Activated CD4-positive, alpha-beta T cell treated with anti-CD3 and anti-CD28 coated beads, Interleukin-2, amount 10 ng/mL, durations not matched to agents 24 days and 14 days (primary cell): ENCODE measurements around the gene SNX9. TPM values are rescaled to one million over a fixed set of nuclear protein-coding genes. Genes with fewer than 3 reads are reported as not detected.
"Not testable (repeated sequence)": the region's sequence is repeated elsewhere in the genome, so short reads cannot be mapped to it uniquely, and the experiment has no call there.

Experiments
- DNase-seq: peaks from one replicate; pipeline ENCODE4 v3.0.0; 2022
- H3K27ac Mint-ChIP-seq: one replicate; pipeline ENCODE4 v1.8.0; 2022; ENCODE audit warnings: mild to moderate bottlenecking, mixed read lengths
- H3K27me3 Mint-ChIP-seq: one replicate; pipeline ENCODE4 v1.8.0; 2022; ENCODE audit warnings: mixed read lengths
- H3K36me3 Mint-ChIP-seq: one replicate; pipeline ENCODE4 v1.8.0; 2022; ENCODE audit warnings: low read depth, mild to moderate bottlenecking, mixed read lengths
- H3K4me1 Mint-ChIP-seq: one replicate; pipeline ENCODE4 v1.8.0; 2021; ENCODE audit warnings: mixed read lengths
- H3K4me3 Mint-ChIP-seq: one replicate; pipeline ENCODE4 v1.8.0; 2022; ENCODE audit warnings: mild to moderate bottlenecking, moderate library complexity, mixed read lengths
- H3K9me3 Mint-ChIP-seq: one replicate; pipeline ENCODE4 v1.8.0; 2021; ENCODE audit warnings: mixed read lengths
- intact Hi-C: fragments of 100-400 bp; cut with micrococcal nuclease; formaldehyde crosslinking; loops from one replicate; pipeline ENCODE4 v1.15.1; 2023
- total RNA-seq: library from RNA; stranded (reverse); gene quantifications from 2 replicates; pipeline ENCODE4 v1.2.3, GENCODE V29; 2022

Gene SNX9
- total RNA-seq, 1 donor from 2014 or later: 34.0 TPM

DNA sequence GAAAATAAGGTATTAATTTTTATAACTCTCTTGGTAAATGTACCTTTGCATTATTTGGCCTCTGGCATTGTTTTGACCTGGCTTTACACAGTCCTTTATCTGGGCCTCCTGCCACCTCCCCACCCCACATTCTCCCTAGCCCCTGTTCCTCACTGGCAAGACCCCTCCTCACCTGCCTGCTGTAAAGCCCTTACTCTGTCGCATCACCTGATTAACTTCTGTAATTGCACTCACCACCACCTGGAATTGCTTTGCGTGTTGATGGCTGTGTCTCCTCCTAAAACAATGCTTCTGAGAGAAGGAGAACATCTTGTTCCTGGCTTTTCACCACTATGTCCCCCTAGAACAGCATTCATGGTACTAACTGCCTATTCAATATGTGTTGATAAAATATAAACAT lies 24.8 kb downstream of the SNX9 start:
- H3K27ac Mint-ChIP-seq: no peak overlapping the region
- peaks cover 2% of the 10 kb centered on the region for H3K9me3 Mint-ChIP-seq
- no peaks in the 10 kb centered on the region for H3K27me3 Mint-ChIP-seq
- peaks cover 38% of the 10 kb centered on the region for H3K4me1 Mint-ChIP-seq
- intact Hi-C loops: loop anchor here (2.0 kb wide), 1 partner anchor 15 kb away; no protein-coding TSS in a partner anchor
- DNase-seq: no peak
- peaks cover 21% of the 10 kb centered on the region for H3K36me3 Mint-ChIP-seq
- H3K4me3 Mint-ChIP-seq: no peak overlapping the region

DNA sequence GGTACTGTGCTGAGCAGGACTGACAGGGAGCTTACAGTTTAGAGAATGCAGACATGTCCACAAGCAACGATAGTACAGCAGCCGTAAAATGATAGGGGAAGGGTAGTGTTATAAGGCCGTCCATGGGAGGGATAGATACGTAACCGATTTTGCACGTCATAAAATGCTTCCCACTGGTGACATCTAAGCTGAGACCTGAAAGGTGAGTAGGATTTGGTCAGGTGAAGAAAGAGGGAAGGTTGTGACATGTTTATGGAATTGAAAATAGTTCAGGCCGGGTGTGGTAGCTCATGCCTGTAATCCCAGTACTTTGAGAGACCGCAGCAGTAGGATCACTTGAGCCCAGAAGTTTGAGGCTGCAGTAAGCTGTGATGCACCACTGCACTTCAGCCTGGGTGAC lies 25.6 kb downstream of the SNX9 start:
- no peak overlapping the region for H3K27ac Mint-ChIP-seq
- H3K36me3 Mint-ChIP-seq: peaks cover 28% of the 10 kb centered on the region
- intact Hi-C loops: no loop called here
- H3K27me3 Mint-ChIP-seq: no peaks in the 10 kb centered on the region
- DNase-seq: no peak
- H3K4me1 Mint-ChIP-seq: peaks cover 43% of the 10 kb centered on the region
- H3K4me3 Mint-ChIP-seq: no peak overlapping the region
- H3K9me3 Mint-ChIP-seq: peaks cover 8% of the 10 kb centered on the region

DNA sequence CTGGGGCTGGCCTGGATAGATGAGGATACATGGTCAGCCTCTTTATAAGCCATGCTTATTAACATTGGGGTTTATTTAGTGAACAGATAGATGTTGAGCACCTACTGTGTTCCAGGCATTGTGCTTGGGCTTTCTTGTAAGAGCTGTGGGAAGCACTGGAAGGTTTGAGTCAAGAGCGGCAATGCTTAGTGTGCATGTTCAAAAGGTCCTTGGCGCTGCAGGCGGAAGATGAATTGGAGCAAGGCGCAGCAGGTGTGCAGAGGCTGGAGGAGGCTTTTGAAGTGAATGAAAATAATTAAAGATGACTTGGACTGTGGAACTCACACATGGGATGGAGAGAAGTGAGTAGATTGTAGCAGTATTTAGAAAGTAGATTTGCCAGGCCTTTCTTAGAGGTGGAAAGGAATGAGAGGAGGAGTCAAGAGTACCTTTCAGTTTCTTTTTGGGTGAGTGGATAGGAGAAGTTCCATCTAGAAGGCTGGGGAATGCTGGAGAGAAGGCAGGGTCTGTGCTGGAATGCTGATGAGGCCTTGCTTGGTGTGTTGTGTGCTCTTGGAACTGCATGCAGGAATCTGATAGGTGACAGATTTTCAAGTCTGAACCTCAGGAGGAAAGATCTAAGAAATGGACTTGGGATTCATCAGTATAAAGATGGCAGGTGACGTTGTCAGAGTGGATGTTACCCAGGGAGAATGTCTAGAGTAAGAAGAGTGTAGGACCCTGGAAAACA lies 26.4 kb downstream of the SNX9 start:
- peaks cover 8% of the 10 kb centered on the region for H3K9me3 Mint-ChIP-seq
- peak overlapping the region; percentile 6 for H3K4me3 Mint-ChIP-seq
- H3K36me3 Mint-ChIP-seq: peaks cover 28% of the 10 kb centered on the region
- intact Hi-C loops: no loop called here
- no peak overlapping the region for H3K27ac Mint-ChIP-seq
- DNase-seq: no peak
- H3K27me3 Mint-ChIP-seq: no peaks in the 10 kb centered on the region
- peaks cover 43% of the 10 kb centered on the region for H3K4me1 Mint-ChIP-seq

DNA sequence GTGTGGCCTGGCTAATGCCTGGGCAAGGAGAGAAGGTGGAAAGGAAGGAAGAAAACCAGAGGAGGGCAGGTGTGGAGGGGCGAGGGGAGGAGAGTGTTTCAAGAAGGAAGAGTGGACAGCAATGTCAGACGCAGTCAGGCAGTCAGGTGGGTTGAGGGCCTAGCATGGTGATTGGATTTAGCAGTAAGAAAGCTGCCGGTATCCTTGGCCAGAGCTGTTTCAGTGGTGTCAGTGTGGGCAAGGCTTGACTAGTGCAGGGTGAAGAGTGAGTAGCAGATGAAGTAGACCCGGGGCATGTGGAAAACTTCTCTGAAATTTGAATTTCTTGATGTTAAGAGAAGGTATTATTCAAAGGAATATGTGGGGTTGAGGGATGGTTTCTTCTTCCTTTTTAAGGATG lies 27.0 kb downstream of the SNX9 start:
- no peaks in the 10 kb centered on the region for H3K27me3 Mint-ChIP-seq
- peaks cover 30% of the 10 kb centered on the region for H3K36me3 Mint-ChIP-seq
- peak overlapping the region; percentile 6 for H3K4me3 Mint-ChIP-seq
- peaks cover 45% of the 10 kb centered on the region for H3K4me1 Mint-ChIP-seq
- H3K27ac Mint-ChIP-seq: no peak overlapping the region
- DNase-seq: no peak
- H3K9me3 Mint-ChIP-seq: peaks cover 13% of the 10 kb centered on the region
- intact Hi-C loops: no loop called here

DNA sequence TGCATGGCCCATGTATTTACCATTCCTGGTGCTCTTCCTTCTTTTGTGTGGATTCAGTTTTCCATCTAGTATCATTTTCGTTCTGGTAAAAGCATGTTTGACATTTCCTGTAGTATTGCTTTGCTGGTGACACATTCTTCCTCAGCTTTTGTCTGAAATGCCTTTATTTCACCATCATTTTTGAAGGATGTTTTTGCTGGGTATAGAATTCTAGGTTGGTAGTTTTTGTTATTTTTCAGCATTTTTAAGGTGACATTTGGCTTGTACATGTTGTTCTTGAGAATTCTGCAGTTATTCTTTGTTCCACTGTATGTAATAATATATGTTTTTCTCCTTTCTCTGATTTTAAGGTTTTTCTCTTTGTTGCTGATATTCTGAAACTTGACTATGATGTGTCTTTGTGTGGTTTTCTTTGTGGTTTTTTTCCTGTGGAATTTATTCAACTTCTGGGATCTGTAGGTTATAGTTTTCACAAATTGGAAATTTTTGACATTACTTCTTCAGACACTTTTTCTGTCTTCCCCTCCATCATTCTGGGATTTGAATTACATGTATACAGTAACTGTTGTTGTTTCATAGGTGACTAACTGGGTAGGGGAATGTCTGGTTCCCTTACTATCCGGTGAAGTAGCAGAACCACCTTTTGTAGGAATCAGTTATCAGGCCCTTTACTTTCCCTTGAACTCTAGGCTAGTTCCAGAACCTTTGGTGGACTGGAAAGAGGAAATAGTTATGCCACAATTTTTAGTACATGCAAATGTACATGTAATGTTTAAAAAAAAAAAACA lies 30.2 kb downstream of the SNX9 start:
- H3K27ac Mint-ChIP-seq: no peak overlapping the region
- H3K4me1 Mint-ChIP-seq: peaks cover 31% of the 10 kb centered on the region
- no peaks in the 10 kb centered on the region for H3K27me3 Mint-ChIP-seq
- H3K36me3 Mint-ChIP-seq: peaks cover 29% of the 10 kb centered on the region
- peaks cover 14% of the 10 kb centered on the region for H3K9me3 Mint-ChIP-seq
- no peak overlapping the region for H3K4me3 Mint-ChIP-seq
- DNase-seq: no peak
- intact Hi-C loops: no loop called here

DNA sequence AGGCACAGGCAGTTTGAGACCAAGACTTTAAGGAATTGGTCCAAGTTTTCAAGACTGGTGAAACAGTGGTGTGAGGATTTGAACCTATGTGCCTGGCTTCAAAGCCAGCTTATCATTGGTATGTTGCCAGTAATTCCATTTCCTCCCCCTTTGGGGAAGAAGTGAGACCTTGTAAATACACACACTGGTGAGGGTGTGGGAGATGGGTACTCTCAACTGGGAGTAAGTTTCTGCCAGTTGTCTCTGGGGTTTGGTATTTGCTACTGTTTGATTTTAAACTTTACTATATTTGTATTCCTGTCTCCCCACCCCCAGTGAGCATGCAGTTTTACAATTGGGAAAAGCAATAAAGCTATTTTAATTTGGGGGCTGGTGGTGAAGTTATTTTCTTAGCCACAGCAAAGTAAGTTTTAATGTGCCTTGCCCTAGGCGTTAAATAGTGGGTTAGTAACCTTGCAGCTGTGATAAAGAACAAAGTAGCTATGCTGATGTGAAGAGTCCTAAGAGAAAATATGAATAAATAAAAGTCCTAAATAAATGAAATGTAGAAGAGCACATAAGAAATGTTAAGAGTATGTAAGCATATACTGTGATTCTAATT lies 31.0 kb downstream of the SNX9 start:
- no peak for DNase-seq
- H3K36me3 Mint-ChIP-seq: peaks cover 33% of the 10 kb centered on the region
- H3K4me1 Mint-ChIP-seq: peaks cover 30% of the 10 kb centered on the region
- intact Hi-C loops: no loop called here
- H3K27me3 Mint-ChIP-seq: peaks cover 7% of the 10 kb centered on the region
- no peak overlapping the region for H3K27ac Mint-ChIP-seq
- H3K4me3 Mint-ChIP-seq: no peak overlapping the region
- H3K9me3 Mint-ChIP-seq: peaks cover 18% of the 10 kb centered on the region

DNA sequence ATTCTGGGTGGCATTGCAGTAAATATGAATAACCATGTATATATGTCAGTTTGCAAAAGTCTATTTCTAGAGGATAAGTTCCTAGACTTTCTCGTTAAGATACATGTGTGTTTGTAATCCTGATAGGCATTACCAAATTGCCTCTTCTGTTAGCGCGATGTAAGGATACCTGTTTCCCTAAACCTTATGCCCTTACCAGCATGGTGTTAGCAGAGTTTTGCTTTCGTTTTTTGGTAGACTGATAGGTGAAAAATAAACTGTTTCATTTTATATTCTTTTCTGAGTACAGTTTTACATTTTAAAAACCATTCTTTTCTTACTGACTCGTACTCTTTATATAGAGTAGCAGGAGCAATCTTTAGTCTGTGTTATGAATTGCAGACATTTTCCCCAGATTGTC lies 32.3 kb downstream of the SNX9 start:
- intact Hi-C loops: no loop called here
- no peak for DNase-seq
- H3K27me3 Mint-ChIP-seq: peaks cover 12% of the 10 kb centered on the region
- peaks cover 25% of the 10 kb centered on the region for H3K36me3 Mint-ChIP-seq
- peaks cover 18% of the 10 kb centered on the region for H3K9me3 Mint-ChIP-seq
- no peak overlapping the region for H3K27ac Mint-ChIP-seq
- H3K4me1 Mint-ChIP-seq: peaks cover 29% of the 10 kb centered on the region
- H3K4me3 Mint-ChIP-seq: no peak overlapping the region

DNA sequence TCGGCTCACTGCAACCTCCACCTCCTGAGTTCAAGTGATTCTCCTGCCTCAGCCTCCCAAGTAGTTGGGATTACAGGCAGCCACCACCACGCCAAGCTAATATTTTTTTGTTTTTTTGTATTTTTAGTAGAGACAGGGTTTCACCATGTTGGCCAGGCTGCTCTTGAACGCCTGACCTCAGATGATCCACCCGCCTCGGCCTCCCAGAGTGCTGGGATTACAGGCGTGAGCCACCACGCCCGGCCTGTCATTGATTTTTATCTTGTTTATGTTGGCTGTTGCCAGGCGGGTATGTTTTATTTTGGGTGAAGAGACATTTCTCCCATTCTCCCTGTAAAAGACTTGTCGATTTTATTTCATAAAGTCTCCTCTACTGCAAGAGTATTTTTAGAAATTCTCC lies 32.8 kb downstream of the SNX9 start:
- DNase-seq, H3K27ac Mint-ChIP-seq, H3K4me3 Mint-ChIP-seq, intact Hi-C loops: not testable (repeated sequence)
- Mint-ChIP-seq H3K27me3 (peaks cover 14% of the 10 kb centered on the region), H3K4me1 (peaks cover 32% of the 10 kb centered on the region), H3K9me3 (peaks cover 18% of the 10 kb centered on the region), H3K36me3 (peaks cover 25% of the 10 kb centered on the region)

DNA sequence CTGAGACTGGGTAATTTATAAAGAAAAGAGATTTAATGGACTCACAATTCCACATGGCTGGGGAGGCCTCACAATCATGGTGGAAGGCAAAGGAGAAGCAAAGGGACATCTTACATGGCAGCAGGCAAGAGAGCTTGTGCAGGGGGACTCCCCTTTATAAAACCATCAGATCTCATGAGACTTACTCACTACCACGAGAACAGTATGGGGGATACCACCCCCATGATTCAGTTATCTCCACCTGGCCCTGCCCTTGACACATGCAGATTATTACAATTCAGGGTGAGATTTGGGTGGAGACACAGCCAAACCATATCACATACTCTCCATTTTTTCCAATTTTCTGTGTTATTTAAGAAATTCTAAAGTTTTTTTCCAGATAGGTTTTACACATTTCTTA lies 35.6 kb downstream of the SNX9 start:
- H3K4me3 Mint-ChIP-seq, DNase-seq, intact Hi-C loops, H3K27ac Mint-ChIP-seq: not testable (repeated sequence)
- peaks cover 17% of the 10 kb centered on the region for H3K36me3 Mint-ChIP-seq
- H3K27me3 Mint-ChIP-seq: peaks cover 32% of the 10 kb centered on the region
- H3K9me3 Mint-ChIP-seq: peaks cover 10% of the 10 kb centered on the region
- peaks cover 40% of the 10 kb centered on the region for H3K4me1 Mint-ChIP-seq

DNA sequence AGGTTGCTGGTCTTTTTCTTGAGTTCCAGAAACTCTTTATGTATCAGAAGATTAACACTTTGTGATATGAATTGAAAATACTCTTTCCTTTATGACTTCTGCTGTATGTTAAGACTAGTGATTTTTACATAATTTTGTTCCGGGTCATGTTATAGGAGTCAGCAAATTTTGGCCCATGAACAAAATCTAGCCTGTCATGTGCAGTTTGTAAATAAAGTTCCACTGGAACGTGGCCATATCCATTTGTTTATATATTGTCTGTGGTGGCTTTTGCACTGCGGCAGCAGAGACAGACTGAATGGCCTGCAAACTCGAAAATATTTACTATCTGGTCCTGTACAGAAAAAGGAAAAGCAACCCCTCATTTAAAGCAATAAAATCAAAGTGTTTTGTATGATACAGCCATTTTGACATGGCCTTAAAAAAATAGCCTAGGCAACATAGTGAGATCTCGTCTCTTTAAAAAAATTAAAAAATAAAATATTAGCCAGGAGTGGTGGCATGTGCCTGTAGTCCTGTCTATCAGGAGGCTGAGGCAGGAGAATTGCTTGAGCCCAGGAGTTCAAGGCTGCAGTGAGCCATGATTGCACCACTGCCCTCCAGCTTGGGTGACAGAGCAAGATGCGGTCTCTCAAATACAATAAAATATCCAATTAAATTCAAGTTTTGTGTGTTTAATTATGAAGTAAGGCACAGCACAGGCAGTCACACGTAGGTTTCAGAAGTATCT lies 36.9 kb downstream of the SNX9 start:
- H3K27ac Mint-ChIP-seq: peak overlapping the region; percentile 19
- no peak overlapping the region for H3K4me3 Mint-ChIP-seq
- peaks cover 22% of the 10 kb centered on the region for H3K36me3 Mint-ChIP-seq
- intact Hi-C loops: loop anchor here (1.0 to 2.0 kb wide), 3 partner anchors 15 to 99 kb away; no protein-coding TSS in a partner anchor
- H3K9me3 Mint-ChIP-seq: peaks cover 6% of the 10 kb centered on the region
- peaks cover 33% of the 10 kb centered on the region for H3K27me3 Mint-ChIP-seq
- H3K4me1 Mint-ChIP-seq: peaks cover 44% of the 10 kb centered on the region
- DNase-seq: no peak

DNA sequence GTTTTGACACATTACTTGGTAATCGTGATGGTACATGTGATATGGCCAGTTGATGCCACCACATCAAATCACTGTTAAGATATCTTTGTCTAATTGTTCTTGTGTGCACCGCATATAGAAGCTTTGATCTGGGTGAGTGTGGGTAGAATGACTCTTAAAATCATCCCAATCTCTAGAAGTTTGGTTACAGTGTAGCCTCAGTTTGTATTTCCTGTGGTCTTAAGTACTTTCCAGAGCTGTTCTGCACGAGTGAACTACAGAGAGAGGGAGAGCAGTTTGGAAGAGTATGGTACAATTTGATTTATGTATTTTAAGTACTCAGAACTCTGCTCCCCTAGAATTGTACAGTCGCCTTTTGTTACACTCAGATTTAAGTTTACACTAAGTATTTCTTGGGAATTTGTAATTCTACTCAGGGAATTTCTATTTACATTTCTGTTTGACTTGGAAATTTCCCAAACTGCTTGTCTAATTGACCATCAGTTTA lies 37.5 kb downstream of the SNX9 start:
- H3K36me3 Mint-ChIP-seq: peaks cover 21% of the 10 kb centered on the region
- peaks cover 40% of the 10 kb centered on the region for H3K4me1 Mint-ChIP-seq
- H3K4me3 Mint-ChIP-seq: no peak overlapping the region
- DNase-seq: peak; percentile 76
- peaks cover 35% of the 10 kb centered on the region for H3K27me3 Mint-ChIP-seq
- intact Hi-C loops: loop anchor here (1.0 to 2.0 kb wide), 3 partner anchors 16 to 99 kb away; no protein-coding TSS in a partner anchor
- peaks cover 4% of the 10 kb centered on the region for H3K9me3 Mint-ChIP-seq
- H3K27ac Mint-ChIP-seq: peak overlapping the region; percentile 19

DNA sequence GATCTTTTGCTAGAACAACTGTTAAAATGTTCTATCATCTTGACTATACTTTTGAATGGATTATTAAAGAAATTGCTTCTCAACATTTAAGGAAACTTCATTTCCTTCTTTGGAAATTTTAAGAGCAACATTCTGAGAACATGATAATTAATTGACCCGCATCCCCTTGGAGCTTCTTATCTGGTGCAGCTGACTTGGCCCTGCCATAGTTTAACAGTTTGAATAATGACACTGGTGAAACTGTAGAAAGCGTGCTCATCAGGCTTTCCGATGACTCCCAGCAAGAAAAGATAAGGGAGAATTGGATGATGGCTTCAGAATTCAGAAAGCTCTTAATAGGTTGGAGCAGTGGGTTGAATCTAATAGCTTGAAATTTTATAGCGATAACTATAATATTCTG lies 38.1 kb downstream of the SNX9 start:
- Mint-ChIP-seq H3K9me3 (peaks cover 4% of the 10 kb centered on the region), H3K4me1 (peaks cover 39% of the 10 kb centered on the region), H3K27me3 (peaks cover 35% of the 10 kb centered on the region), H3K27ac (no peak overlapping the region), H3K36me3 (peaks cover 21% of the 10 kb centered on the region), H3K4me3 (no peak overlapping the region)
- no peak for DNase-seq
- intact Hi-C loops: loop anchor here (2.0 kb wide), 2 partner anchors 16 to 36 kb away; no protein-coding TSS in a partner anchor

DNA sequence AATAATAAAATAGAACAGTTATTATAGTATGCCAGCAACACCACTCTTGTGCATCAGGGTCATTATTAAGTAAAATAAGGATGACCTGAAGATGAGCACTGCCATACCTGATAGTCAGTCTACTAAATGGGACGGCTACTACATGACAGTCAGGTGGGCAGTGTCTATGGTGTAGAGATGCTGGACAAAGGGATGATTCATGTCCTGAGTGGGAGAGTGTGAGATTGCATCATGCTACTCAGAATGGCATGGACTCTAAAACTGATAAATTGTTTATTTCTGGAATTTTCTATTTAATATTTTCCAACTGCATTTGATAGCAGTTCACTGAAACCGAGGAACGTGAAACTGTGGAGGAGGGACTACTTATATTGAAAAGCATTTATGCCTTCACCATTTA lies 38.8 kb downstream of the SNX9 start:
- peaks cover 21% of the 10 kb centered on the region for H3K36me3 Mint-ChIP-seq
- H3K27ac Mint-ChIP-seq: no peak overlapping the region
- peaks cover 4% of the 10 kb centered on the region for H3K9me3 Mint-ChIP-seq
- no peak overlapping the region for H3K4me3 Mint-ChIP-seq
- peaks cover 35% of the 10 kb centered on the region for H3K27me3 Mint-ChIP-seq
- intact Hi-C loops: loop anchor here (2.0 kb wide), 2 partner anchors 17 to 37 kb away; no protein-coding TSS in a partner anchor
- DNase-seq: no peak
- H3K4me1 Mint-ChIP-seq: peaks cover 42% of the 10 kb centered on the region
